ENCODE data around the gene TMEM82.

GRCh38 chr1:15750924-15751323, 8.6 kb downstream of the TMEM82 start:
- no peak for TF ChIP-seq CTCF (IDR thresholded peaks at IDR 0.05)
- TF ChIP-seq POLR2A (IDR thresholded peaks at IDR 0.05) = no peak

Data from Peyer's patch (tissue), 4 donors.